Fibroblast of lung (primary cell): Measurements from ENCODE around the gene CDH4. TPM values are rescaled to one million over a fixed set of nuclear protein-coding genes. Genes with fewer than 3 reads are reported as not detected.
A peak's percentile ranks its signal among the peaks of the same experiment; 100 is the strongest.

ENCODE experiments used
- DNase-seq, 2 donors: peaks; one replicate each; pipeline versions ENCODE4 v3.0.0 to v3.0.0-alpha.2; 2010; ENCODE audit warnings: low read depth in 2 of 2
- H2AFZ ChIP-seq: 2 replicates; pipeline ENCODE4 v1.5.1; 2012; ENCODE audit warnings: low read length, control low read depth, inconsistent platforms
- H3K27ac ChIP-seq: 2 replicates; pipeline ENCODE4 v1.5.1; 2011; ENCODE audit warnings: low read length, control low read depth; ENCODE audit not compliant: insufficient read depth
- H3K27me3 ChIP-seq: 2 replicates; pipeline ENCODE4 v1.5.1; 2011; ENCODE audit warnings: mild to moderate bottlenecking, low read length; ENCODE audit not compliant: control insufficient read depth, insufficient read depth
- H3K36me3 ChIP-seq: 2 replicates; pipeline ENCODE4 v1.5.1; 2011; ENCODE audit warnings: low read length; ENCODE audit not compliant: control insufficient read depth, insufficient read depth
- H3K4me1 ChIP-seq: 2 replicates; pipeline ENCODE4 v1.5.1; 2011; ENCODE audit warnings: low read length; ENCODE audit not compliant: control insufficient read depth, insufficient read depth; ENCODE audit errors: extremely low read depth
- H3K4me2 ChIP-seq: 2 replicates; pipeline ENCODE4 v1.5.1; 2011; ENCODE audit warnings: low read length, control low read depth; ENCODE audit not compliant: insufficient read depth; ENCODE audit errors: extremely low read depth
- H3K4me3 ChIP-seq, 4 experiments: fragments of 200-600 bp in 1 of 4; sonication (generic) in 1 of 4; replicated peaks in 1 of 4; 2 replicates each; pipeline ENCODE4 v1.5.1; 2011 to 2016; ENCODE audit warnings: low read length in 4 of 4, low read depth in 3 of 4, mild to moderate bottlenecking in 3 of 4, control low read depth in 2 of 4, inconsistent platforms in 1 of 4, mixed read lengths in 1 of 4; ENCODE audit not compliant: insufficient read depth in 1 of 4; ENCODE audit errors: control extremely low read depth in 1 of 4
- H3K79me2 ChIP-seq: 2 replicates; pipeline ENCODE4 v1.5.1; 2012; ENCODE audit warnings: mild to moderate bottlenecking, low read length, inconsistent platforms; ENCODE audit not compliant: control insufficient read depth, insufficient read depth
- H3K9ac ChIP-seq: 2 replicates; pipeline ENCODE4 v1.5.1; 2011; ENCODE audit warnings: mild to moderate bottlenecking, low read length, control low read depth; ENCODE audit not compliant: insufficient read depth
- H3K9me3 ChIP-seq: 2 replicates; pipeline ENCODE4 v1.5.1; 2012; ENCODE audit warnings: low read depth, low read length; ENCODE audit not compliant: control insufficient read depth, insufficient read depth
- H4K20me1 ChIP-seq: 2 replicates; pipeline ENCODE4 v1.5.1; 2011; ENCODE audit warnings: low read length; ENCODE audit not compliant: control insufficient read depth, insufficient read depth; ENCODE audit errors: extremely low read depth
- CTCF ChIP-seq, 2 donors: IDR thresholded peaks in 1 of 2; conservative IDR thresholded peaks in 1 of 2; 1 replicate in 1 of 2; 2 replicates in 1 of 2; pipeline ENCODE4 v1.5.1; 2011 to 2012; ENCODE audit warnings: low read length in 2 of 2, control low read depth in 1 of 2, inconsistent platforms in 1 of 2, low read depth in 1 of 2, mild to moderate bottlenecking in 1 of 2
- EZH2 ChIP-seq: IDR thresholded peaks from 2 replicates; pipeline ENCODE4 v1.5.1; 2012; ENCODE audit warnings: low read length, control low read depth, mild to moderate bottlenecking; ENCODE audit errors: missing control alignments
- polyA plus RNA-seq, 2 donors: library from polyadenylated mRNA; depleted of rRNA in 1 of 2; stranded (reverse) in 1 of 2; unstranded in 1 of 2; fragments of >200 nt; gene quantifications; 2 replicates each; pipeline ENCODE4 v1.2.1, GENCODE V29; 2011 to 2012; ENCODE audit warnings: missing spikeins in 1 of 2
- total RNA-seq: library from RNA; depleted of rRNA; stranded (reverse); fragments of >200 nt; gene quantifications from 2 replicates; pipeline ENCODE4 v1.2.1, GENCODE V29; 2014

The CDH4 gene
- total and polyA plus RNA-seq, 2 donors (not counting 1 experiment from before 2014, with no cell fraction given): 4.8 to 6.8 TPM

GRCh38 chr20:61645732-61646131 is 393.7 kb downstream of the CDH4 start:
- Histone ChIP-seq H3K9ac (no peak overlapping the region), H3K27ac (no peak overlapping the region), H4K20me1 (no peaks in the 10 kb centered on the region), H3K79me2 (no peaks in the 10 kb centered on the region), H3K27me3 (no peaks in the 10 kb centered on the region), H3K4me1 (no peaks in the 10 kb centered on the region), H3K4me2 (no peak overlapping the region), H2AFZ (no peak overlapping the region), H3K9me3 (no peaks in the 10 kb centered on the region), H3K36me3 (no peaks in the 10 kb centered on the region), H3K4me3 (no peak overlapping the region)
- DNase-seq: peak in 1 of 2 donors; percentile 11
- no peak for TF ChIP-seq CTCF (conservative IDR thresholded peaks at IDR 0.05 in 1 of 2, IDR thresholded peaks at IDR 0.05 in 1 of 2; ENCODE audit: low read depth in 1 of 2, low read length in 2 of 2)
- no peak for TF ChIP-seq EZH2

GRCh38 chr20:61646453-61646852 is 394.4 kb downstream of the CDH4 start:
- Histone ChIP-seq H3K9me3 (no peaks in the 10 kb centered on the region), H3K27me3 (no peaks in the 10 kb centered on the region)

GRCh38 chr20:61646986-61647385 is 394.9 kb downstream of the CDH4 start:
- Histone ChIP-seq H4K20me1 (no peaks in the 10 kb centered on the region), H3K79me2 (no peaks in the 10 kb centered on the region), H3K27ac (no peak overlapping the region), H3K9ac (no peak overlapping the region), H3K4me1 (no peaks in the 10 kb centered on the region), H3K27me3 (no peaks in the 10 kb centered on the region), H2AFZ (no peak overlapping the region), H3K36me3 (no peaks in the 10 kb centered on the region), H3K9me3 (no peaks in the 10 kb centered on the region), H3K4me2 (no peak overlapping the region), H3K4me3 (no peak overlapping the region)
- DNase-seq: no peak
- TF ChIP-seq EZH2 (no peak), CTCF (conservative IDR thresholded peaks at IDR 0.05 in 1 of 2, IDR thresholded peaks at IDR 0.05 in 1 of 2; ENCODE audit: low read depth in 1 of 2, low read length in 2 of 2) (no peak)

More at GRCh38 chr20:61646453-61646852, 394.4 kb downstream of the CDH4 start:
- Histone ChIP-seq H3K9ac (no peak overlapping the region), H3K4me3 (no peak overlapping the region), H3K79me2 (no peaks in the 10 kb centered on the region), H3K4me2 (no peak overlapping the region), H3K4me1 (no peaks in the 10 kb centered on the region), H2AFZ (no peak overlapping the region), H4K20me1 (no peaks in the 10 kb centered on the region), H3K36me3 (no peaks in the 10 kb centered on the region), H3K27ac (no peak overlapping the region)
- no peak for TF ChIP-seq CTCF (conservative IDR thresholded peaks at IDR 0.05 in 1 of 2, IDR thresholded peaks at IDR 0.05 in 1 of 2; ENCODE audit: low read depth in 1 of 2, low read length in 2 of 2)
- no peak for TF ChIP-seq EZH2
- DNase-seq: no peak
